Measurements from ENCODE around the gene ODF4.
A peak's percentile ranks its signal among the peaks of the same experiment; 100 is the strongest.

The ODF4 gene

GRCh38 chr17:8339540-8339939 lies at the start of gene ODF4:
TSS of gene ODF4 (plus strand) at chr17:8339840. CDS start at chr17:8340052, 212 bp downstream.
- Histone ChIP-seq H3K9me3 (no peaks in the 10 kb centered on the region), H3K4me3 (ENCODE audit: low read depth in 1 of 2, low read length in 1 of 2) (no peak within 1 kb of the TSS), H3K27me3 (peaks cover 8% of the 10 kb centered on the region), H3K4me1 (ENCODE audit: control insufficient read depth in 1 of 2, insufficient read depth in 1 of 2, low read depth in 1 of 2, low read length in 1 of 2) (peaks cover 10 to 11% of the 10 kb centered on the region in 2 experiments), H3K27ac (no peak within 1 kb of the TSS), H3K36me3 (no peaks in the 10 kb centered on the region)
- TF ChIP-seq CTCF (IDR thresholded peaks at IDR 0.05): no peak

- Histone ChIP-seq H3K9me3 (no peaks in the 10 kb centered on the region), H3K4me3 (ENCODE audit: low read depth in 1 of 2, low read length in 1 of 2) (no peak overlapping the region), H3K27me3 (no peaks in the 10 kb centered on the region), H3K36me3 (no peaks in the 10 kb centered on the region), H3K4me1 (ENCODE audit: control insufficient read depth in 1 of 2, insufficient read depth in 1 of 2, low read depth in 1 of 2, low read length in 1 of 2) (peaks cover 34 to 35% of the 10 kb centered on the region in 2 experiments), H3K27ac (no peak overlapping the region)
- TF ChIP-seq CTCF (IDR thresholded peaks at IDR 0.05): no peak
Observed at GRCh38 chr17:8290043-8290442, 49.6 kb upstream of the ODF4 start.

GRCh38 chr17:8292639-8293395 lies 46.8 kb upstream of the ODF4 start:
- H3K27ac ChIP-seq: peak overlapping the region; percentile 50
- H3K4me3 ChIP-seq (ENCODE audit: low read depth in 1 of 2, low read length in 1 of 2): no peak overlapping the region
- TF ChIP-seq CTCF (IDR thresholded peaks at IDR 0.05): no peak
- H3K9me3 ChIP-seq: no peaks in the 10 kb centered on the region
- peaks cover 41 to 43% of the 10 kb centered on the region in 2 experiments for H3K4me1 ChIP-seq (ENCODE audit: control insufficient read depth in 1 of 2, insufficient read depth in 1 of 2, low read depth in 1 of 2, low read length in 1 of 2)
- no peaks in the 10 kb centered on the region for H3K27me3 ChIP-seq
- H3K36me3 ChIP-seq: no peaks in the 10 kb centered on the region

- Histone ChIP-seq H3K27me3 (no peaks in the 10 kb centered on the region), H3K4me1 (ENCODE audit: control insufficient read depth in 1 of 2, insufficient read depth in 1 of 2, low read depth in 1 of 2, low read length in 1 of 2) (peaks cover 29 to 33% of the 10 kb centered on the region in 2 experiments), H3K4me3 (ENCODE audit: low read depth in 1 of 2, low read length in 1 of 2) (peak overlapping the region; percentile 74 to 89), H3K9me3 (no peaks in the 10 kb centered on the region), H3K36me3 (no peaks in the 10 kb centered on the region), H3K27ac (peak overlapping the region; percentile 93)
- no peak for TF ChIP-seq CTCF (IDR thresholded peaks at IDR 0.05)
Observed at GRCh38 chr17:8294361-8294760, 45.3 kb upstream of the ODF4 start.

- Histone ChIP-seq H3K4me1 (ENCODE audit: control insufficient read depth in 1 of 2, insufficient read depth in 1 of 2, low read depth in 1 of 2, low read length in 1 of 2) (peaks cover 27 to 30% of the 10 kb centered on the region in 2 experiments), H3K36me3 (no peaks in the 10 kb centered on the region), H3K9me3 (no peaks in the 10 kb centered on the region), H3K27ac (peak overlapping the region; percentile 93), H3K4me3 (ENCODE audit: low read depth in 1 of 2, low read length in 1 of 2) (peak overlapping the region; percentile 74 to 89), H3K27me3 (no peaks in the 10 kb centered on the region)
- TF ChIP-seq CTCF (IDR thresholded peaks at IDR 0.05): no peak
Observed at GRCh38 chr17:8294814-8295316, 44.8 kb upstream of the ODF4 start.
